ENCODE data around the gene CUTC. TPM values are rescaled to one million over a fixed set of nuclear protein-coding genes. Genes with fewer than 3 reads are reported as not detected.

Gene CUTC
- total RNA-seq, 4 donors from 2014 or later, result 11.7 to 53.6 (median 17.0) TPM

- Histone ChIP-seq H3K27me3 (no peaks in the 10 kb centered on the region), H3K4me3 (no peak overlapping the region), H3K4me1 (peaks cover 0 to 12% (median 3%) of the 10 kb centered on the region in 4 donors), H3K27ac (no peak overlapping the region), H3K9me3 (no peaks in the 10 kb centered on the region), H3K36me3 (no peaks in the 10 kb centered on the region)
- no peak for TF ChIP-seq CTCF (IDR thresholded peaks at IDR 0.05)
- no peak for TF ChIP-seq POLR2A (IDR thresholded peaks at IDR 0.05)
- peak in 1 of 3 donors; percentile 54 for DNase-seq
These were observed 46.1 kb downstream of the CUTC start for GRCh38 chr10:99777918-99778714.

GRCh38 chr10:99779335-99779734 is 47.3 kb downstream of the CUTC start:
- Histone ChIP-seq H3K4me1 (peaks cover 0 to 12% (median 3%) of the 10 kb centered on the region in 4 donors), H3K27ac (peak overlapping the region in 2 of 4 donors; percentile 32 to 57), H3K9me3 (no peaks in the 10 kb centered on the region), H3K27me3 (no peaks in the 10 kb centered on the region), H3K4me3 (no peak overlapping the region), H3K36me3 (no peaks in the 10 kb centered on the region)
- no peak for DNase-seq
- TF ChIP-seq POLR2A (IDR thresholded peaks at IDR 0.05), result no peak
- no peak for TF ChIP-seq CTCF (IDR thresholded peaks at IDR 0.05)

GRCh38 chr10:99781734-99782429 is 49.8 kb downstream of the CUTC start:
- Histone ChIP-seq H3K4me3 (no peak overlapping the region), H3K27ac (peak overlapping the region in 1 of 4 donors; percentile 21), H3K27me3 (no peaks in the 10 kb centered on the region), H3K9me3 (no peaks in the 10 kb centered on the region), H3K4me1 (peaks cover 0 to 10% (median 1%) of the 10 kb centered on the region in 4 donors), H3K36me3 (no peaks in the 10 kb centered on the region)
- TF ChIP-seq CTCF (IDR thresholded peaks at IDR 0.05), result no peak
- TF ChIP-seq POLR2A (IDR thresholded peaks at IDR 0.05), result no peak
- DNase-seq, result no peak

GRCh38 chr10:99782447-99783286 is 50.6 kb downstream of the CUTC start, which contains the start of gene ABCC2:
Gene ABCC2 (plus strand): TSS chr10:99782640. CDS start chr10:99782845, 205 bp downstream.
- peaks cover 0 to 6% (median 0%) of the 10 kb centered on the region in 4 donors for H3K4me1 ChIP-seq
- no peaks in the 10 kb centered on the region for H3K27me3 ChIP-seq
- TF ChIP-seq CTCF (IDR thresholded peaks at IDR 0.05) (no peak), POLR2A (IDR thresholded peaks at IDR 0.05) (no peak)
- H3K36me3 ChIP-seq, result no peaks in the 10 kb centered on the region
- peak in 1 of 3 donors; percentile 59 for DNase-seq
- H3K9me3 ChIP-seq, result no peaks in the 10 kb centered on the region
- H3K27ac ChIP-seq, result peak within 1 kb of the TSS in 2 of 4 donors; percentile 14 to 36
- H3K4me3 ChIP-seq, result peak within 1 kb of the TSS in 2 of 4 donors; percentile 28 to 45

Measured in Peyer's patch (tissue), 4 donors.